H9 (cell line): ENCODE data around the gene MACC1. TPM values are rescaled to one million over a fixed set of nuclear protein-coding genes. Genes with fewer than 3 reads are reported as not detected.

Source experiments
- DNase-seq: peaks from one replicate; pipeline ENCODE4 v3.0.0-alpha.2; 2017
- H2AFZ ChIP-seq: one replicate; pipeline ENCODE4 v1.6.1; 2013; ENCODE audit warnings: mild to moderate bottlenecking, low read length, control low read depth, moderate library complexity
- H2AK5ac ChIP-seq: 2 replicates; pipeline ENCODE4 v1.6.1; 2013; ENCODE audit warnings: low read length, control low read depth, mixed read lengths; ENCODE audit not compliant: insufficient read length
- H2BK120ac ChIP-seq: one replicate; pipeline ENCODE4 v1.6.1; 2013; ENCODE audit warnings: low read depth, mild to moderate bottlenecking, low read length, control low read depth, inconsistent platforms; ENCODE audit not compliant: poor library complexity, severe bottlenecking
- H2BK12ac ChIP-seq: 2 replicates; pipeline ENCODE4 v1.6.1; 2013; ENCODE audit warnings: low read length, control low read depth, mixed read lengths, low read depth; ENCODE audit not compliant: insufficient read length
- H2BK15ac ChIP-seq: 2 replicates; pipeline ENCODE4 v1.6.1; 2013; ENCODE audit warnings: low read depth, low read length, control low read depth
- H2BK20ac ChIP-seq: one replicate; pipeline ENCODE4 v1.6.1; 2013; ENCODE audit warnings: low read depth, mild to moderate bottlenecking, low read length, control low read depth, inconsistent platforms; ENCODE audit not compliant: poor library complexity, severe bottlenecking
- H2BK5ac ChIP-seq: 2 replicates; pipeline ENCODE4 v1.6.1; 2013; ENCODE audit warnings: low read length, control low read depth, mixed read lengths; ENCODE audit not compliant: insufficient read length
- H3K14ac ChIP-seq: 2 replicates; pipeline ENCODE4 v1.6.1; 2013; ENCODE audit warnings: low read length, control low read depth; ENCODE audit not compliant: insufficient read depth
- H3K18ac ChIP-seq: 2 replicates; pipeline ENCODE4 v1.6.1; 2013; ENCODE audit warnings: low read depth, mild to moderate bottlenecking, mixed read lengths, low read length, control low read depth; ENCODE audit not compliant: insufficient read length
- H3K23ac ChIP-seq: 2 replicates; pipeline ENCODE4 v1.6.1; 2013; ENCODE audit warnings: low read length, control low read depth, mixed read lengths, low read depth; ENCODE audit not compliant: insufficient read length
- H3K23me2 ChIP-seq: 2 replicates; pipeline ENCODE4 v1.6.1; 2013; ENCODE audit warnings: low read depth, mild to moderate bottlenecking, mixed read lengths, low read length, control low read depth; ENCODE audit not compliant: insufficient read length, poor library complexity, severe bottlenecking
- H3K27ac ChIP-seq: 2 replicates; pipeline ENCODE4 v1.5.1; 2013; ENCODE audit warnings: low read length, control low read depth, mixed read lengths, low read depth; ENCODE audit not compliant: insufficient read length
- H3K27me3 ChIP-seq: 2 replicates; pipeline ENCODE4 v1.6.1; 2013; ENCODE audit warnings: low read length, control low read depth, inconsistent platforms; ENCODE audit not compliant: insufficient read depth
- H3K4ac ChIP-seq: 2 replicates; pipeline ENCODE4 v1.6.1; 2013; ENCODE audit warnings: low read depth, mild to moderate bottlenecking, control low read depth, inconsistent platforms, low read length, moderate library complexity
- H3K4me1 ChIP-seq: 2 replicates; pipeline ENCODE4 v1.6.1; 2013; ENCODE audit warnings: low read length, control low read depth, inconsistent platforms; ENCODE audit not compliant: insufficient read depth
- H3K4me2 ChIP-seq: 2 replicates; pipeline ENCODE4 v1.6.1; 2013; ENCODE audit warnings: low read length, control low read depth, mixed read lengths; ENCODE audit not compliant: insufficient read length, insufficient read depth
- H3K56ac ChIP-seq: 2 replicates; pipeline ENCODE4 v1.6.1; 2013; ENCODE audit warnings: low read depth, mild to moderate bottlenecking, mixed read lengths, low read length, control low read depth; ENCODE audit not compliant: insufficient read length
- H3K79me1 ChIP-seq: 2 replicates; pipeline ENCODE4 v1.6.1; 2013; ENCODE audit warnings: low read depth, mild to moderate bottlenecking, moderate library complexity, low read length, control low read depth, inconsistent platforms; ENCODE audit not compliant: insufficient read depth, poor library complexity, severe bottlenecking
- H3K79me2 ChIP-seq: 2 replicates; pipeline ENCODE4 v1.6.1; 2013; ENCODE audit warnings: low read length, control low read depth, inconsistent platforms; ENCODE audit not compliant: insufficient read depth
- H3K9ac ChIP-seq: 2 replicates; pipeline ENCODE4 v1.6.1; 2013; ENCODE audit warnings: low read length, control low read depth, mixed read lengths; ENCODE audit not compliant: insufficient read length; ENCODE audit errors: extremely low read depth
- H3K9me3 ChIP-seq: one replicate; pipeline ENCODE4 v1.6.1; 2013; ENCODE audit warnings: low read depth, low read length, inconsistent platforms; ENCODE audit not compliant: control insufficient read depth
- H3T11ph ChIP-seq: one replicate; pipeline ENCODE4 v1.6.1; 2013; ENCODE audit warnings: mild to moderate bottlenecking, low read length, control low read depth, inconsistent platforms
- H4K20me1 ChIP-seq: one replicate; pipeline ENCODE4 v1.6.1; 2013; ENCODE audit not compliant: control insufficient read depth, insufficient read length, insufficient read depth
- H4K5ac ChIP-seq: 2 replicates; pipeline ENCODE4 v1.6.1; 2013; ENCODE audit warnings: low read depth, mild to moderate bottlenecking, mixed read lengths, low read length, control low read depth; ENCODE audit not compliant: insufficient read length
- H4K8ac ChIP-seq: replicated peaks from 2 replicates; pipeline ENCODE4 v1.6.1; 2013; ENCODE audit warnings: low read length, control low read depth, mixed read lengths, low read depth; ENCODE audit not compliant: insufficient read length
- H4K91ac ChIP-seq: 2 replicates; pipeline ENCODE4 v1.6.1; 2013; ENCODE audit warnings: low read depth, mild to moderate bottlenecking, moderate library complexity, mixed read lengths, low read length, control low read depth; ENCODE audit not compliant: insufficient read length
- H3K27ac Mint-ChIP-seq, 3 experiments: 2 replicates in 2 of 3; 3 replicates in 1 of 3; pipeline ENCODE4 v1.8.0; 2020 to 2021; ENCODE audit warnings: mixed read lengths in 3 of 3, mild to moderate bottlenecking in 1 of 3, moderate library complexity in 1 of 3
- H3K27me3 Mint-ChIP-seq: 2 replicates; pipeline ENCODE4 v1.8.0; 2021; ENCODE audit warnings: low read depth, mild to moderate bottlenecking, moderate library complexity, mixed read lengths
- H3K36me3 Mint-ChIP-seq, 3 experiments: 2 replicates in 2 of 3; 3 replicates in 1 of 3; pipeline ENCODE4 v1.8.0; 2020 to 2021; ENCODE audit warnings: low read depth in 3 of 3, mixed read lengths in 3 of 3; ENCODE audit not compliant: insufficient read depth in 1 of 3
- H3K4me1 Mint-ChIP-seq, 2 experiments: 2 replicates each; pipeline ENCODE4 v1.8.0; 2020; ENCODE audit warnings: mixed read lengths in 2 of 2
- H3K4me3 Mint-ChIP-seq, 2 experiments: 2 replicates in 1 of 2; 3 replicates in 1 of 2; pipeline ENCODE4 v1.8.0; 2020 to 2021; ENCODE audit warnings: mild to moderate bottlenecking in 2 of 2, mixed read lengths in 2 of 2, moderate library complexity in 1 of 2
- H3K9me3 Mint-ChIP-seq, 2 experiments: 2 replicates in 1 of 2; 3 replicates in 1 of 2; pipeline ENCODE4 v1.8.0; 2020; ENCODE audit warnings: mild to moderate bottlenecking in 2 of 2, mixed read lengths in 2 of 2, moderate library complexity in 1 of 2
- CTCF ChIP-seq: fragments of 200-600 bp; sonication (generic); conservative IDR thresholded peaks from 3 replicates; pipeline ENCODE4 v1.8.0; 2021; ENCODE audit warnings: antibody characterized with exemption, mild to moderate bottlenecking
- WGBS: extraction: QIAGEN DNeasy Blood & Tissue Kit; methylation state at CpG from one replicate; pipeline ENCODE4 v1.1.7; 2013; ENCODE audit warnings: missing lambda C conversion rate, low lambda C conversion rate, mixed read lengths; ENCODE audit not compliant: insufficient read length; ENCODE audit errors: extremely low coverage; 5-methylcytosine and 5-hydroxymethylcytosine counted together
- total RNA-seq: library from RNA; stranded (reverse); gene quantifications from 2 replicates; pipeline ENCODE4 v1.2.1, GENCODE V29; 2021

The MACC1 gene
- total RNA-seq, 1 experiment from 2014 or later: 11.0 TPM

DNA sequence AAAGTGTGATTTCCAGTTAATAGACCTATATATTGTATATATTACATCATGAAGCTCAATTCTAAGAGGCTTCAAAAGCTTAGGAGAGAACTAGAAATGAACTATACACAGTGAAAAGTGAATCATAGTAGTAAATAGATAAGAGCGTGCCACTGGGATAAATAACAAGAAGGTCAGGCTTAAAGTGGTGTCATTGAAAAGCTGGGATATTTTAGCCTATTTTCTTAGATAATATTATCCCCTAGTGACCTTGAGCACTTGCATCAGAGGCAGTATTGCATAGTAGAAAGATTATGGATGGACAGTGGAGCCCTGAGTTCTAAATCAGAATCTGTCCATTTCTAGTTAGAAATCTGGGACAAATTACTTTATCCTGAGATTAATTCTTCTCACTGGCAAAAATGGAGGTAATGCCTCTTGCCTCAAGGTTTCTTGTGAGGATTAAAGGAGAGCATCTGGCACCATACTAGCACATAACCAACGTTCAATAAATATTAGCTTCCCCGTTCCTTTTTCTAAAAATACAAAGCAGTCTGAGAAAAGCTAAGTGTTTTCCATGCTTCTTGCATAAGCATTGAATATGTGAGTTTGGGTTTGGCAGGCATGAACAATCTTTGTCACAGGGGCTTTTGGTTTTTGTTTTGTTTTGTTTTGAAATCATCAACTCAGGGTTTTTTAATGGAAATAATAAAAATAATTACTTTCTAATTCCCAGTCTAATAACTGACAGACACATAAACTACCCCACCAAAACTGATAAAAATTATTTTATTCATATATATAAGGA lies 27.3 kb upstream of the MACC1 start:
- H3K4me3 Mint-ChIP-seq: no peak overlapping the region
- Histone ChIP-seq H3K9me3 (no peaks in the 10 kb centered on the region), H2AK5ac (no peak overlapping the region), H2BK120ac (no peak overlapping the region), H3K27me3 (no peaks in the 10 kb centered on the region), H2AFZ (no peak overlapping the region), H3K27ac (no peak overlapping the region), H2BK15ac (no peak overlapping the region), H3K4me2 (no peak overlapping the region), H3K79me2 (no peaks in the 10 kb centered on the region), H3K18ac (no peak overlapping the region), H3K4me1 (no peaks in the 10 kb centered on the region; the same call in 1 of the 2 replicates), H3K56ac (no peak overlapping the region), H3T11ph (no peak overlapping the region), H3K23me2 (no peaks in the 10 kb centered on the region), H2BK5ac (no peak overlapping the region), H3K4ac (no peak overlapping the region), H4K20me1 (no peaks in the 10 kb centered on the region), H3K79me1 (no peaks in the 10 kb centered on the region), H4K91ac (no peak overlapping the region), H3K14ac (no peak overlapping the region), H2BK12ac (no peak overlapping the region), H2BK20ac (no peak overlapping the region), H4K8ac (no peak overlapping the region), H4K5ac (no peak overlapping the region), H3K23ac (no peak overlapping the region), H3K9ac (no peak overlapping the region)
- no peaks in the 10 kb centered on the region for H3K36me3 Mint-ChIP-seq
- DNase-seq: no peak
- no peak overlapping the region for H3K27ac Mint-ChIP-seq
- no peaks in the 10 kb centered on the region for H3K27me3 Mint-ChIP-seq
- H3K4me1 Mint-ChIP-seq: peaks cover 9 to 10% of the 10 kb centered on the region in 2 experiments
- H3K9me3 Mint-ChIP-seq: no peaks in the 10 kb centered on the region
- WGBS: no CpG with 5 or more reads among the region's 3 CpGs
- no peak for TF ChIP-seq CTCF
